Breast epithelium (tissue), 4 donors: ENCODE data around the gene ZNF423. TPM values are rescaled to one million over a fixed set of nuclear protein-coding genes. Genes with fewer than 3 reads are reported as not detected.

Experiments
- DNase-seq, 2 donors: peaks; one replicate each; pipeline ENCODE4 v3.0.0-alpha.2; 2019; ENCODE audit warnings: low spot score in 2 of 2
- H3K27ac ChIP-seq, 2 donors: fragments of 200-600 bp; sonication (generic) in 1 of 2; one replicate each; pipeline ENCODE4 v1.5.1; 2016 to 2019; ENCODE audit warnings: mild to moderate bottlenecking in 1 of 2
- H3K27me3 ChIP-seq, 2 donors: fragments of 200-600 bp; sonication (generic) in 1 of 2; one replicate each; pipeline versions ENCODE4 v1.5.1 to v1.6.0; 2017 to 2019; ENCODE audit warnings: control low read depth in 1 of 2, mild to moderate bottlenecking in 1 of 2
- H3K36me3 ChIP-seq: fragments of 200-600 bp; one replicate; pipeline ENCODE4 v1.5.1; 2019
- H3K4me1 ChIP-seq, 2 donors: fragments of 200-600 bp; sonication (generic); one replicate each; pipeline ENCODE4 v1.5.1; 2016 to 2019; ENCODE audit warnings: control low read depth in 1 of 2
- H3K4me3 ChIP-seq, 3 donors: fragments of 200-600 bp; sonication (generic); 1 replicate in 2 of 3; 2 replicates in 1 of 3; pipeline ENCODE4 v1.5.1; 2016 to 2019; ENCODE audit warnings: mild to moderate bottlenecking in 3 of 3, moderate library complexity in 2 of 3
- H3K9me3 ChIP-seq, 2 donors: fragments of 200-600 bp; sonication (generic) in 1 of 2; one replicate each; pipeline ENCODE4 v1.5.1; 2016 to 2019; ENCODE audit warnings: control low read depth in 1 of 2
- CTCF ChIP-seq, 3 donors: fragments of 450-650 bp; IDR thresholded peaks; one replicate each; pipeline ENCODE4 v1.5.1; 2016 to 2017; ENCODE audit warnings: antibody characterized with exemption in 3 of 3, mild to moderate bottlenecking in 3 of 3, moderate library complexity in 3 of 3
- POLR2A ChIP-seq: fragments of 450-650 bp; IDR thresholded peaks from one replicate; pipeline ENCODE4 v1.6.1; 2016; ENCODE audit warnings: antibody characterized with exemption, mild to moderate bottlenecking, moderate library complexity
- POLR2AphosphoS5 ChIP-seq, 3 donors: sonication (generic); formaldehyde crosslinking; IDR thresholded peaks; one replicate each; pipeline ENCODE4 v1.6.1; 2017; ENCODE audit warnings: antibody characterized with exemption in 3 of 3
- intact Hi-C: fragments of 100-400 bp; cut with DNase I; formaldehyde crosslinking; loops from one replicate; pipeline ENCODE4 v1.15.1; 2023; ENCODE audit warnings: low total_unique reads
- total RNA-seq, 3 donors: library from RNA; depleted of rRNA; stranded (reverse); fragments of >200 nt; gene quantifications; one replicate each; pipeline ENCODE4 v1.1.0, GENCODE V29; 2016

ZNF423 gene
- total RNA-seq, 3 donors from 2014 or later = 4.7 to 8.0 (median 5.9) TPM

- Histone ChIP-seq H3K4me1 (no peaks in the 10 kb centered on the region), H3K27me3 (no peaks in the 10 kb centered on the region), H3K9me3 (peaks cover 11 to 32% of the 10 kb centered on the region in 2 donors), H3K36me3 (no peaks in the 10 kb centered on the region), H3K27ac (no peak overlapping the region), H3K4me3 (no peak overlapping the region)
- TF ChIP-seq POLR2AphosphoS5 (IDR thresholded peaks at IDR 0.05) (no peak), POLR2A (no peak), CTCF (IDR thresholded peaks at IDR 0.05) (no peak)
- intact Hi-C loops = no loop called here
- DNase-seq = no peak
Measured at GRCh38 chr16:49651226-49651625, 204.7 kb downstream of the ZNF423 start.

DNA sequence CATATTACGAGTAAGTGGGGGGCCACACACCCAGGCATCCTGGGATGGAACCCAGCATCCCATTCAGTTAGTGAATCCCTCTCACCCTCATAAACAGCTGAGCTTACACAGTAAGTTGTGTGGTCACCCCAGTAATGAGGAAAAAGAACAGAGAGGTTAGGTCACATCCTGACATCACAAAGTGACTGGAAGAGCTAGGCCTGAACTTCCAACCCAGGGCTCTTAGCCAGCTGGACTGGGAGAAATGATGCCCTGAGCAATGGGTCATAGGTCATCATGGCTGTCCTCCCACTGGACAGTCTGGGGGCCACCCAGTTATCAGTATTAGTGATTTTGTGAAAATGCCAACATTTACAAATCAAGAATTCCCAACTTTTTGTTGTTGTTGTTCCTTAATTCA is 205.3 kb downstream of the ZNF423 start:
- intact Hi-C loops = no loop called here
- H3K9me3 ChIP-seq = peaks cover 13 to 32% of the 10 kb centered on the region in 2 donors
- H3K4me3 ChIP-seq = no peak overlapping the region
- no peak overlapping the region for H3K27ac ChIP-seq
- no peak for TF ChIP-seq CTCF (IDR thresholded peaks at IDR 0.05)
- TF ChIP-seq POLR2AphosphoS5 (IDR thresholded peaks at IDR 0.05) = no peak
- TF ChIP-seq POLR2A = no peak
- DNase-seq = no peak
- no peaks in the 10 kb centered on the region for H3K4me1 ChIP-seq
- no peaks in the 10 kb centered on the region for H3K27me3 ChIP-seq
- H3K36me3 ChIP-seq = no peaks in the 10 kb centered on the region

DNA sequence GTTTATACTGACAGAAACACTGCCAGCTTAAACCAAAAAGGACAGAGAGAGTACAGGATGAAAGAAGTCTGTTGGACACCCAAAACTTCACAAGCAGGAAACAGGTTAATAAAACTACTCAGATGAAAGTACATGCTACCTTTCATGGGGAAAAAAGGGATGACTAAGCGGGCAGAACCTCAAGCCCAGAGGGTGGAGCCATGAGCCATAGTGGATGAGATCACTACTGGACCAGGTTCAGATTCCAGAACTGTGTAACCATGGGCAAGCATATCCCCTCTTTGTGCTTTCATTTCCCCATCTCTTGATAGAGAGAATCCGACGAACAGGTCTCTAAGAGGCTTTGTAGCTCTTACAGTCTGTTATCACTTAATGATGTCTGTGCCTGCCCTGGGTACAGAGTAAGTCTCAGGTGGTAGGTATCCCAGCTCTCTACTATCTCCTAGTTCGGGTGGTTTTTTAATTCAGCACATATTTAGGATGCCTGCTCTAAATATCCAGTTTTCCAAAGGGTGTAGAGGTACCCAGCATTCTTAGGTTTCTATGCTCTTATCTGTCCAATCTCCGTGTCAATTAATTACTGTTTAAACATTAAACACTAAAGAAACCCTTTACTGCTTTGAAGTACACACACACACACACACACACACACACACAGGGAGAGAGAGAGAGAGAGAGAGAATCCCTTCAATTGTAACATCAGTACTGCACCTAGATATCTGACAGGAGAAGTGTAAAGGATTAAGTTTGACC is 206.7 kb downstream of the ZNF423 start:
- Histone ChIP-seq H3K27me3 (no peaks in the 10 kb centered on the region), H3K27ac (no peak overlapping the region), H3K9me3 (peaks cover 15 to 32% of the 10 kb centered on the region in 2 donors), H3K4me1 (no peaks in the 10 kb centered on the region), H3K4me3 (no peak overlapping the region), H3K36me3 (no peaks in the 10 kb centered on the region)
- no peak for TF ChIP-seq CTCF (IDR thresholded peaks at IDR 0.05)
- no peak for TF ChIP-seq POLR2A
- no peak for TF ChIP-seq POLR2AphosphoS5 (IDR thresholded peaks at IDR 0.05)
- no peak for DNase-seq
- intact Hi-C loops = no loop called here

DNA sequence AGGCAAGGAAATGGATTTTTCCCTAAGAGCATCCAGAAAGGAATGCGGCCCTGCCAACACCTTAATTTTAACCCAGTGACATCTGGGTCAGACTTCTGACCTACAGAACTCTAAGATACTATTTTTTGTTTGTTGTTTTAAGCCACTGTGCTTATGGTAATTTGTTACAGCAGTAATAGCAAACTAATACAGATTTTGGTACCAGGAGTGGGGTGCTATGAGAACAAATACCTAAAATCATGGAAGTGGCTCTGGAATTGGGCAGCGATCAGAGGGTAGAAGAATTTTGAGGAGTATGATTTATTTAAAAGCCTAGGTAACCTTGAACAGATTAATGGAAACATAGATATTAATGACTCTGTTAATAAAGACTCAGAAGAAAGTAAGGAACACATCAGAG is 208.2 kb downstream of the ZNF423 start:
- TF ChIP-seq CTCF (IDR thresholded peaks at IDR 0.05) (no peak), POLR2AphosphoS5 (IDR thresholded peaks at IDR 0.05) (no peak), POLR2A (no peak)
- Histone ChIP-seq H3K27ac (no peak overlapping the region), H3K4me1 (no peaks in the 10 kb centered on the region), H3K36me3 (no peaks in the 10 kb centered on the region), H3K9me3 (peaks cover 15 to 32% of the 10 kb centered on the region in 2 donors), H3K4me3 (no peak overlapping the region), H3K27me3 (no peaks in the 10 kb centered on the region)
- intact Hi-C loops = no loop called here
- DNase-seq = no peak

DNA sequence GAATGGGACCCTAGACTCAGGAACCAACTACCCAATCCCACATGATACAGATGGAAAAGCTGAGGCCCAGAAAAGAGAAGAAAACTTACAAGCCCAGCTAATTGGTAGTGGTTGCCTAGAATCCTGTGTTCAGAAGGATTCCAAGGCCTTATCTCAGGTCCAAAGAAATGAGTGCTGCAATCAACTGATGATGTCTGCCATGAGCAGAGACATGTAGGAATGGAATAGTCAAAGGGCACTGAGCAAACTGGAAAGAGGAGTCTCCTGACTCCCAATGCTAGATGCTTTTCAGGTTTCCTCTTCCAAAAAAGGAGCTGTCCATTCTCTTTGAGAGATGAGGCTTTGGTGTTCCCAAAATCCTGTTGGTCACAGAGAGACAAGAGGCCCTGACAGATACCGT is 210.6 kb downstream of the ZNF423 start:
- no peak overlapping the region for H3K4me3 ChIP-seq

More for the DNA sequence above, 210.6 kb downstream of the ZNF423 start:
- intact Hi-C loops = no loop called here
- H3K9me3 ChIP-seq = peaks cover 15 to 32% of the 10 kb centered on the region in 2 donors
- no peaks in the 10 kb centered on the region for H3K27me3 ChIP-seq
- H3K27ac ChIP-seq = no peak overlapping the region
- TF ChIP-seq POLR2AphosphoS5 (IDR thresholded peaks at IDR 0.05) = no peak
- TF ChIP-seq POLR2A = no peak
- no peak for TF ChIP-seq CTCF (IDR thresholded peaks at IDR 0.05)
- H3K4me1 ChIP-seq = no peaks in the 10 kb centered on the region
- H3K36me3 ChIP-seq = no peaks in the 10 kb centered on the region
- no peak for DNase-seq
